Right atrium auricular region (tissue), 2 donors: ENCODE measurements around the gene PSMD3. TPM values are rescaled to one million over a fixed set of nuclear protein-coding genes. Genes with fewer than 3 reads are reported as not detected.

Source experiments
- DNase-seq: peaks from one replicate; pipeline ENCODE4 v3.0.0-alpha.2; 2019; ENCODE audit warnings: low spot score
- H3K27ac ChIP-seq, 2 donors: fragments of 200-600 bp; sonication (generic); 1 replicate in 1 of 2; 2 replicates in 1 of 2; pipeline ENCODE4 v1.5.1; 2016 to 2019
- H3K27me3 ChIP-seq, 2 donors: fragments of 200-600 bp; sonication (generic); one replicate each; pipeline versions ENCODE4 v1.5.1 to v1.6.0; 2017 to 2019
- H3K36me3 ChIP-seq: fragments of 200-600 bp; sonication (generic); one replicate; pipeline ENCODE4 v1.5.1; 2016
- H3K4me1 ChIP-seq, 2 donors: fragments of 200-600 bp; sonication (generic); one replicate each; pipeline versions ENCODE4 v1.5.1 to v1.6.0; 2017 to 2019
- H3K4me3 ChIP-seq, 2 donors: fragments of 200-600 bp; sonication (generic); 1 replicate in 1 of 2; 2 replicates in 1 of 2; pipeline ENCODE4 v1.5.1; 2017 to 2019; ENCODE audit warnings: mild to moderate bottlenecking in 1 of 2, moderate library complexity in 1 of 2
- H3K9me3 ChIP-seq, 2 donors: fragments of 200-600 bp; sonication (generic); one replicate each; pipeline ENCODE4 v1.5.1; 2019
- total RNA-seq, 2 donors: library from RNA; depleted of rRNA; stranded (reverse); fragments of >200 nt; gene quantifications; one replicate each; pipeline ENCODE4 v1.1.0, GENCODE V29; 2016
- TF ChIP-seq, protein P1 (sequence below), 2 donors: fragments of 200-600 bp; sonication (generic); IDR thresholded peaks; one replicate each; pipeline ENCODE4 v1.5.1; 2019; ENCODE audit warnings: antibody characterized with exemption in 2 of 2

Gene PSMD3
- total RNA-seq, 2 donors from 2014 or later = 76.3 to 88.8 TPM

DNA sequence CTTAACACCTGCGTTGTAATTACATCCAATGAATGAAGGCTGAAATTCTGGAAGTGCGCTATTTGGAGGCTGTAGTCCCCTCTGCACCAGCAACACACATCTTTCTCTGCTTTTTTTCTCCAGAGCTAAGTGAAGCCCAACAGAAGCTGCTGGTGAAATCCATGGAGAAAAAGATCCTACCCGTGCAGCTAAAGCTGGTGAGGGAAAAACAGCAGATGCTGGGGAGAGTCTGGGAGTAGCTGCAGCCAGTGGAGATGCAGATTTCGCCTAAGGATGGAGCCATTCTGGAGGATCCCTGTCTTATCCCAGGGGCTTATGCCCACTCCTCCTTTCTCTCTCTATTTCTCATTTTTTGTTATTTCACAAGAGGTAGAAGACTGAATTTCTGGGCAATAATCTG, 4.8 kb upstream of the PSMD3 start:
- DNase-seq = no peak
- Histone ChIP-seq H3K27ac (no peak overlapping the region), H3K9me3 (no peaks in the 10 kb centered on the region), H3K4me1 (peaks cover 0 to 9% of the 10 kb centered on the region in 2 donors), H3K36me3 (no peaks in the 10 kb centered on the region), H3K27me3 (no peaks in the 10 kb centered on the region), H3K4me3 (no peak overlapping the region)
- TF ChIP-seq, protein P1, sequence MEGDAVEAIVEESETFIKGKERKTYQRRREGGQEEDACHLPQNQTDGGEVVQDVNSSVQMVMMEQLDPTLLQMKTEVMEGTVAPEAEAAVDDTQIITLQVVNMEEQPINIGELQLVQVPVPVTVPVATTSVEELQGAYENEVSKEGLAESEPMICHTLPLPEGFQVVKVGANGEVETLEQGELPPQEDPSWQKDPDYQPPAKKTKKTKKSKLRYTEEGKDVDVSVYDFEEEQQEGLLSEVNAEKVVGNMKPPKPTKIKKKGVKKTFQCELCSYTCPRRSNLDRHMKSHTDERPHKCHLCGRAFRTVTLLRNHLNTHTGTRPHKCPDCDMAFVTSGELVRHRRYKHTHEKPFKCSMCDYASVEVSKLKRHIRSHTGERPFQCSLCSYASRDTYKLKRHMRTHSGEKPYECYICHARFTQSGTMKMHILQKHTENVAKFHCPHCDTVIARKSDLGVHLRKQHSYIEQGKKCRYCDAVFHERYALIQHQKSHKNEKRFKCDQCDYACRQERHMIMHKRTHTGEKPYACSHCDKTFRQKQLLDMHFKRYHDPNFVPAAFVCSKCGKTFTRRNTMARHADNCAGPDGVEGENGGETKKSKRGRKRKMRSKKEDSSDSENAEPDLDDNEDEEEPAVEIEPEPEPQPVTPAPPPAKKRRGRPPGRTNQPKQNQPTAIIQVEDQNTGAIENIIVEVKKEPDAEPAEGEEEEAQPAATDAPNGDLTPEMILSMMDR (IDR thresholded peaks at IDR 0.05) = no peak

DNA sequence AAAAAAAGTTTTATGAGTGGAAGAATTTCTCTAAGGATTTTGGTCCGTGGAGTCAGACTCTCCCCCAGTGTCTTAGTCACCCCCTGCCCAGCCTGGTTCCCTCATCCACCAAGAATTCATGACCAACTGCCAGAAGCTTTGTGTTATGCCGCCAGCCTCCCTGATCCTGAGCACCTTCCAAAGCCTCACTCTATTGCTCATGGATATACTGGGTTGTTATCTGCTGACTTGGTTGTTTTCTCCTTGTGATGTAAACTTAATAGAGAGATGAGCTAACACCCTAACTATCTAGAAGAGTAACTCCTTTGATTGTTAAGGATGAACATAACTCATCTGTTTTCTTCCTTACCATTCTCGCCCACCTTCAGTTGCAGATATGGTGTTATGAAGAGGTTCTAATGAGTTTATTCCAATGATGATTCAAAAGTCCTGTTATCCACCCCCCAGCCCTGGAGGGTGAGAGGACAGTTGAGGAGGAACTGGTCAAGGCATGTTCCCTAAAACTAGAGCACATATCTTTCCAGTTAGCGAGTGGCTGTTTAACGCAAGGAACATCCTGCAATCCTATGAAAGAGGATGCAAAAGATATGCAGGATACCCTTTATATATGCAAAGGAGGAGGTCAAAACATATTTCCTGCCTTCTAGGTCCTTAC, 1.5 kb upstream of the PSMD3 start:
- no peak for DNase-seq
- Histone ChIP-seq H3K9me3 (no peaks in the 10 kb centered on the region), H3K36me3 (peaks cover under 1% of the 10 kb centered on the region), H3K4me1 (peaks cover 0 to 26% of the 10 kb centered on the region in 2 donors), H3K27ac (no peak overlapping the region), H3K27me3 (no peaks in the 10 kb centered on the region), H3K4me3 (no peak overlapping the region)
- TF ChIP-seq, protein P1 (IDR thresholded peaks at IDR 0.05) = no peak

DNA sequence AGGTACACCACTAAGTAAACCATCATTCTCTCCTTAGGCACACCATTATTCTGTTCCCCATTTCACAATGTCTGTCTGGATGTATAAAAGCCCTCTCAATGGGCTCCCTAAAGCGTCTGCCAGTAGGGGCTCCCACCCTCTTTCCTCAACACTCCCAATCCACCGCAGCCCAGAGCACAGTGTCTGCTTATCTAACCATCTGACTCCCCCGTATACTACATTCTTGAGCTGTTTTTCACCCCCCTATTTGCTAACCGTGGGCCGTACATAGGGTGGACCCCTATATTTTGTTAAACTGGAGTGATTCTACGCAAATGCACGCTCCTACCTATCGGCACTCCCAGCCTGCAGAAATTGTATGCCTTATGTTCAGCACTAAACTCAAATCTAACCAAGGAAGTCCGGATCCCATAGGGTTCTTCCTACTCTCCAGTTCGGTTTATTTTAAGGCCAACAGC, 685 bp upstream of the PSMD3 start:
- no peaks in the 10 kb centered on the region for H3K9me3 ChIP-seq
- no peaks in the 10 kb centered on the region for H3K27me3 ChIP-seq
- peak overlapping the region; percentile 95 to 100 for H3K4me3 ChIP-seq
- peaks cover 0 to 26% of the 10 kb centered on the region in 2 donors for H3K4me1 ChIP-seq
- H3K27ac ChIP-seq = peak overlapping the region; percentile 90 to 95
- TF ChIP-seq, protein P1 (IDR thresholded peaks at IDR 0.05) = no peak
- no peak for DNase-seq
- peaks cover 8% of the 10 kb centered on the region for H3K36me3 ChIP-seq

DNA sequence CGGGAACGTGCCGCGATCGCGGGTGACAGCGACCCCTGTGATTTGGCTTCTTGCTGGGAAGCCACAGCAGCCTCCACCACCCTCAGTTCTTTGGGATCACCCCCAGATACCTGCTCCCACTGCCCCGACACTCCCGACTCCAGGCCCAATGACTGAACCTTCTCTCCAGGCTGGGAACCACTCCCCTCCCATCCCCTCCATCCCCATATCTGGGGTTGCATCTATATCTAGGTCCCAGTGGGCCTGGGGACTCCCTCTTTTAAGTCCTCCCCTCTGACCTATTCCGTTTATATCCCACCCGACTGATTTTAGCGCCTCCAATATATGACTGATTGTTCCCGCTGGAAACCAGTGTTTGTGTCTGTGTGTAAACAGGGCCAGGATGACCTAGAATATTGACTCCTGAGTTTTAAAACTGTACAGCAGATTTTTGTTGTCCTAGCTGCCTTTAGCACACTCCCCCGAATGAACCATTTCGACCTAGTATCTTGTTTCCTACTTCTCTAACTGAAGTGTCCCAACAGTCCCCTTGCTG, 667 bp downstream of the PSMD3 start:
- TF ChIP-seq, protein P1 (IDR thresholded peaks at IDR 0.05) = no peak
- peak overlapping the region; percentile 90 to 95 for H3K27ac ChIP-seq
- H3K4me3 ChIP-seq = peak overlapping the region; percentile 95 to 100
- peaks cover 22% of the 10 kb centered on the region for H3K36me3 ChIP-seq
- no peaks in the 10 kb centered on the region for H3K27me3 ChIP-seq
- peaks cover 0 to 26% of the 10 kb centered on the region in 2 donors for H3K4me1 ChIP-seq
- no peak for DNase-seq
- H3K9me3 ChIP-seq = no peaks in the 10 kb centered on the region

DNA sequence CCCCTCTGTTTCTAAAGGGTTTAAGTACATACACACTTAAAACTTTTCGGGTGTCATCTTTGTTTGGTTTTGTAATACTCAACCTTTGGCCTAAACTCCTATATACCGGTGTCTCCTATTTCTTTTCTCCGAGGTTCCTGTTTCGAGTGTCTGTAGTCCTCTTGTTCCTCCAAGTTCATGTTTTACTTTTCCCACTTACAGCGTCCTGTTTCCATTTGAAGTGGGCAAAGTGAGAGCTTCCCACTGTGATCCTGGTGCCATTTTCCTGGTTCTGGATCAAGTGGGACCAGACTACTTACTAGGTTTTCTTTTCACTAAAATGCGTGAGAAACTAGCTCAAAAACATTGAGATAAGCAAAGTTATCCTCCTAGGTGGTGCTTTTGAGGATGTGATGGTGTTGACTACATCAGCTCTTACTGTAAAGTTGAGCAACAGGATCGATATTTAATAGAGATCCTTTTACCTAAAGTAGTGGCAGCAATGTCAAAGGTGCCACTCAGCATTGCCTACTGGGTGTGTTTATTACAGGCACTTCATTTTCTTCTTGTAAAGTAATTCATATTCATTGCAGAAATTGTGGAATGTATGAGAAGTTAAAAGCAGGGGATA, 1.3 kb downstream of the PSMD3 start:
- DNase-seq = no peak
- Histone ChIP-seq H3K9me3 (no peaks in the 10 kb centered on the region), H3K27me3 (no peaks in the 10 kb centered on the region), H3K36me3 (peaks cover 28% of the 10 kb centered on the region), H3K27ac (peak overlapping the region in 1 of 2 donors; percentile 90), H3K4me3 (peak overlapping the region; percentile 95 to 100), H3K4me1 (peaks cover 0 to 26% of the 10 kb centered on the region in 2 donors)
- TF ChIP-seq, protein P1 (IDR thresholded peaks at IDR 0.05) = no peak
